ENCODE results near the gene CNOT2.

Gene CNOT2

GRCh38 chr12:70398862-70399261 is 155.6 kb downstream of the CNOT2 start:
- DNase-seq (ENCODE audit: low read depth, low spot score): no peak
- in situ Hi-C loops (cut with HindIII; ENCODE audit: low sequenced_read_pairs): no loop called here
- TF ChIP-seq CTCF (IDR thresholded peaks at IDR 0.05; ENCODE audit: low read depth, low read length): no peak
- no peak overlapping the region for H3K4me3 ChIP-seq (ENCODE audit: low read depth, low read length)

GRCh38 chr12:70399311-70399710 is 156.1 kb downstream of the CNOT2 start:
- in situ Hi-C loops (cut with HindIII; ENCODE audit: low sequenced_read_pairs): no loop called here
- no peak for TF ChIP-seq CTCF (IDR thresholded peaks at IDR 0.05; ENCODE audit: low read depth, low read length)
- no peak overlapping the region for H3K4me3 ChIP-seq (ENCODE audit: low read depth, low read length)

GRCh38 chr12:70400124-70400523 is 156.9 kb downstream of the CNOT2 start:
- in situ Hi-C loops (cut with HindIII; ENCODE audit: low sequenced_read_pairs): no loop called here
- TF ChIP-seq CTCF (IDR thresholded peaks at IDR 0.05; ENCODE audit: low read depth, low read length): no peak

More at GRCh38 chr12:70399311-70399710, 156.1 kb downstream of the CNOT2 start:
- no peak for DNase-seq (ENCODE audit: low read depth, low spot score)

GRCh38 chr12:70402597-70402996 is 159.4 kb downstream of the CNOT2 start:
- no peak for TF ChIP-seq CTCF (IDR thresholded peaks at IDR 0.05; ENCODE audit: low read depth, low read length)

More at GRCh38 chr12:70400124-70400523, 156.9 kb downstream of the CNOT2 start:
- no peak for DNase-seq (ENCODE audit: low read depth, low spot score)
- no peak overlapping the region for H3K4me3 ChIP-seq (ENCODE audit: low read depth, low read length)

GRCh38 chr12:70403826-70404225 is 160.6 kb downstream of the CNOT2 start:
- no peak for TF ChIP-seq CTCF (IDR thresholded peaks at IDR 0.05; ENCODE audit: low read depth, low read length)
- DNase-seq (ENCODE audit: low read depth, low spot score): no peak
- no peak overlapping the region for H3K4me3 ChIP-seq (ENCODE audit: low read depth, low read length)
- in situ Hi-C loops (cut with HindIII; ENCODE audit: low sequenced_read_pairs): no loop called here

More at GRCh38 chr12:70402597-70402996, 159.4 kb downstream of the CNOT2 start:
- no peak for DNase-seq (ENCODE audit: low read depth, low spot score)
- in situ Hi-C loops (cut with HindIII; ENCODE audit: low sequenced_read_pairs): no loop called here
- H3K4me3 ChIP-seq (ENCODE audit: low read depth, low read length): no peak overlapping the region
